Activated CD4-positive, alpha-beta T cell treated with anti-CD3 and anti-CD28 coated beads, Interleukin-2, Interleukin-6, amounts not matched to agents 100 ng/mL and 50 ng/mL, durations not matched to agents 16 hours and 8 hours (primary cell): Measurements from ENCODE around the gene SPINK9.

Source experiments
- DNase-seq: peaks from one replicate; pipeline ENCODE4 v3.0.0-alpha.2; 2020

Gene SPINK9

DNA sequence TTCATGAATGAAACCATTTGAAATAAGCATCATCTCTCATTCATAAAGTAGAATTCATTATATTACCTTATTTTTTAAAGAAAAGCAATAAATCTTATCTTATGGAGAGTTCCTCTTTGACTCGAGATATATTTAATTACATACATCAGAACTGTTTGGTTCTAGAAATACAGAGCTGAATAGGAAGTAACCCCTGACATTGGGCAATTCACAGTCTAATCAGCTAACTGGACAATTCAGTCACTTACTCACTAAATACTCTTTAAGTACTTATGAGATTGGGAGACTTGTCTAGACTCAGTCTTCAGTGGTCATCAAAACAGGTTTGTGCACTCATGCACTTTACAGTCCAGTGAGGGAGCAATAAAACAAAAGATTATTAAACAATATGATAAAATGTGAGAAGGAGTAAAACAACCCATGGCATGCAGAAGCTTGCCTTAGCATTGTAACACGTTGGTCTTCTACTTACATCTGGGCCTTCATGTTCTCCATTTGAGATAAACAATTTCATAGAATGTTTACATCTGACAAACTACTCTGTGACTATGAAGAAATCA lies 36.9 kb downstream of the SPINK9 start:
- DNase-seq, result no peak

DNA sequence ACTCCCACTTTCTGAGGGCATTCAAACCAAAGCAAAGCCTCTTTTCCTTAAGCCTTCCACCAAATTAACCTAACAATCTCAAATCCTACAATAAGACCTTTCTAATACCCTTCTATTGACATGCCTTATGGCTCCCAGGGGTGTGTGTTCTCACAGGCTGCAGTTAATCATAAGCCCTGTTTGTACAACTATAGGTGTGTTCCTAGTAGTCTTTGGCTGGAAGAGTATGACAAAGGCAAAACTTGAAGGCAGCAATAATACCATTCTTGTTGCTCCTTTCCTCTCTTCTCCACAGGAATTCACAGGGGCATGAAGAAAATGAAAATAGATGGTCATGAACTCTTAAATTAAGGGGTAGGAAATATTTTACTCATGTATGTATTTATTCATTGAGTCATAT lies 37.5 kb downstream of the SPINK9 start:
- no peak for DNase-seq

DNA sequence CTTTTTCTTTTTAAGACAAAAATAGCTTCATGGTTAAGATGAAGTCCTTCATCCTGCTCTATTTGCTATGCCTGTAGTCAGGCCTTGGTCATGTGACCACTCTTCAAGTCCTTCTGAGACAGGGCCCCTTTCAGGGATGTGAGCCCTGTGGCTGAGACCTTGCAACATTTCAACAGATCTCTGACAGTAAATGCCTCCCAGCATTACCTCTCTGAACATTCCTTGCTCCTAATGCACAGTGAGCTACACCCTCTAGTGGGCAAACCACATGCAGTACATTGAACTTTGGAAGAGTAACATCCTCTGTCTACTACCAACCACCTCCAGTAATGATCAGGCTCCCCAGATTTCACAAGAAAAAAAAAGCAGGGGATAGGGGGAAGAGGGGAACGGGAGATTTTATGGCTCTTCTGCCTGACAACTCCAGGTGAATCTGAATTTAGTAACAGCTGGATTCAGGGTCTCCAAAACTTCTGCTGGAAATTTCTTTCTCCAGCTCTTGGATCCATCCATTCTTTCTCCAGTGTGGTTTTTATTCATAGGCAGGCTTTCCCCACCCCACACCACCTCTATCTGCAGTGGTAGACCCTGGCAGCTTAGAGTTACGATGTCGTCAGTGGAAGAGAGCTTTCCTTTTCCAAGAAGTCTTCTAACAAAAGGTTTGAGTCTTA lies 39.5 kb downstream of the SPINK9 start:
- peak; percentile 43 for DNase-seq

DNA sequence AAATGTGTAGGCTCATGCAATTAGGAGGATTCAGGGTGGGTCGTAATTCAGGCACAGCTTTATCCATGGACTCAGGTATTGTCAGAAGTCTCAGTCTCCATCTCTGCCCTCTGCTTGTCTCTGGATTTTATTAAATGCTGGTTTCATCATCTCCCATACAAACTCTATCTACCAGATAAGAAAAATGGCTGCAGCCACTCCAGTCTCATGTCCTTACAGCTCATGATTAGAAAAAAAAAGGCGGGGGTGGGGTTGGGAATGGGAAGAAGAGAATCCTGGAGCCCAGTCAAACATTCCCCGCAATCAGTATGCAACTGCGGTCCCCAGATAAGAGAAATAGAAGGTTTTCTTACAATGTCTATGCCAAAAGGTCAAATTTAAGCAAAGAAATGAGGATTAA lies 40.8 kb downstream of the SPINK9 start:
- no peak for DNase-seq

DNA sequence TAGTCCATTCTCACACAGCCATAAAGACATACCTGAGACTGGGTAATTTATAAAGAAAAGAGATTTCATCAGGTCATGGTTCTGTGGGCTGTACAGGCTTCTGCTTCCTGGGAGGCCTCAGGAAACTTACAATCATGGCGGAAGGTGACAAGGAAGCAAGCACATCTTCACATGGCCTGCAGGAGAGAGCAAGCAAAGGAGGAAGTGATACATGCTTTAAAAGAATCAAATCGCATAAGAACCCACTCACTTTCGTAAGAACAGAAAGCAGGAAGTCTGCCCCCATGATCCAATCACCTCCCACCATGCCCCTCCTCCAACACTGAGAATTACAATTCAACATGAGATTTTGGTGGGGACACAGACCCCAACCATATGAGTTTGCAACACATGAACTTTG lies 43.3 kb downstream of the SPINK9 start:
- no peak for DNase-seq

DNA sequence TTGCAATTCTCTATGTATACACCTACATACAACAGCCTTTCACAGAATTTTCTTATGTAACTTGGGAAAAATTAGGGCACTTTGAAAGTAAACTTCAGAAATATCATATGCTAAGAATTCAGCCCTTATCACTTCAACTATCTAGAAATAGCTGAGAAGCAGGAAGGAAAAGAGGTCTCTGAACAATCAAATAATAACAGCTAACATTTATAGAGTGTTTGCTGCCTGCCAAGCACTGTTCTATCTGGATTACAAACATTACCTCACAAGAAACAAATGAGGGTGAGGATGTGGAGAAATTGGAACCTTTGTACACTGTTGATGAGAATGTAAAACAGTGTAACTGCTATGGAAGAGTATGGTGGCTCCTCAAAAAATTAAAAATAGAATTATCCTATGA lies 44.0 kb downstream of the SPINK9 start:
- no peak for DNase-seq

DNA sequence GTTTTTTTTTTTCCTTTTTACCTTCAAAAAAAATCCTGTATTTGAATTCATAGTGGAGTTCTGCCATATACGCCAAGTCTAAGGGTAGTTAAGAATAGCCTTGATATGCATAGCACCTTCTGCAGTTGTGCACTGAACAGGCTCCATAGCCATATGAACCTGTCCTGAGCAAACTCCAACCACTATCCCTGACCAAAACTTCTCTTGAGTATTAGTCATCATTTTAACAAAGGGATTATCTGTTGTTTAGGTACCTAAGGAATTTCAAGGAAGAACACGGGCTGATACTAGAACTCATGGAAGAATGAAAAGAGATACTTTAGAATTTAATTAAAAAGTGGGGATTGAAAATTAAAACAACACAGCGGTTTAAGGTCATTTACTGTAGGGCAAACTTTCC lies 46.5 kb downstream of the SPINK9 start:
- no peak for DNase-seq

DNA sequence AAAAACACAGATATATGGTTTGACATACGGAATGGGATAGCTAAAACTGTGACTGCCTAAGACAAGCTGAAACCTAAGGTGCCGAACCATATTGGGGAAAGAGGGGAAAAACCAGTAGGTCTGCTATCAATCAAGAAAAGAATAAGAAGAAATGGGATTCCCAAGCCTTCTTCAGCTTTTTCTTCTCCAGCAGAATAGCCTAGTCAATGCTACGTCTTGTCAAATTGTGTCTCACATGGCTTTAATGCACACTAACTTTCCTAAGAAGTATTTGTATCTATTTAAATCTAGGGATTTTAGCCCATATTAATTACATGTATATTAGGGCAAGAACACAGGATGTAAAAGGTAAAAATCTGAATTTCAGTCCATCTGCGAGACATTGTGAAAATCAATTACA lies 47.6 kb downstream of the SPINK9 start:
- DNase-seq, result no peak

DNA sequence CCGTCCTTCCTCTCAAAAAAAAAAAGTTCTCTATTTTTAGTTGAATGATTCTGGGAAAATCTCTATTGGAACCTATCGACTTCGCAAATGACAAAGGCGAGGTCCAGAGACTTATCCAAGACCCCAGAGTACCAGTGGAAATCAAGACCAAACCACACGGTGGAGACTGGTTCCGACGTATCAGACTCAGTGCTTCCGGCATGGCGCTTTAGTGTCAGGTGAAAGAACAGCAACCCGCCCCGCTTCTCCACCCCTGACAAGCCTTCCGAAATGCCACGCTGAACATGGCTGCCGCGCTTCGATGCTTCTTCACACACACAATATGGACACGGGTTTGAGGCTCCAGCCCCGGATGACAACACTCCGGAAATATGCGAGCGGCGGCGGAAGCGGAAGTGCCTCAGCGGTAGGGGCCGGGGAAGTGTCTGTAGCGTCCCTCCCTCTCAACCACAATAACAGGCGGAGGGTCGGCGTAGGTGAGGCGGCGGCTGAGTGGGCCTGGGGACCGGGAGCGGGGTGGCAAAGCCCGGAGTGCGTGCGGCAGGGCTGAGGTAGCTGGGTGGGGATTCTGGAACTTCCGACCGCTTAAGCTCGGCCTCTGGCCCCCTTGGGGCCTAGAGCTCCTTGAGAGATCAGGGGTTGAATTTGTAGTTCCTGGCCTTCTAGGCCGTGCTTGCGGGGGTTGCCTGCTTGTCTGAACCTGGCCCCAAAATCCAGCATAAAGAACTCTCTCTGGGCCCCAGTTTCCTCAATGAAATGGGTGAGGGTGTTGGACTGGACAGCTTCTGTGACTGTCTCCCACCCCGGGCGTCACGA lies 48.4 kb downstream of the SPINK9 start, which contains the start of gene FBXO38:
TSS of gene FBXO38 (plus strand) at position 395 of the 816 bp plus-strand sequence. CDS start 10,819 bp downstream, outside the sequence.
- DNase-seq, result peak; percentile 97

DNA sequence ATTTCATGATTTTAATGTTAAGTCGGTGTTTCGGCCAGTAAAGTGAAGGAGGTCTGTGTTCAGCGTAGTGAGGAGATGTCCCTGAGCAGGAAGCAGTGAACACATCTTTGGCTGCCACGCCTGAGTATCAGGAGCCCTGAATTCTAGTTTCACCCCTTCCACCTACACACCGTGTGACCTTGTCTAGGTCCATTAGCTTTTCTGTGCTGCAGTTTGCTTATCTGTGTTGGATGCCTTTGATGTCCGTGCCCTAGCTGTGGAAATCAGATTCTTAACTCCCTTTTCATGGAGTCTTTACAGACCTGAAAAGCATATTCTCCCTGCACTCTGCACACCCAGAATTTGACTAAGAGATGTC lies 49.0 kb downstream of the SPINK9 start:
- no peak for DNase-seq

DNA sequence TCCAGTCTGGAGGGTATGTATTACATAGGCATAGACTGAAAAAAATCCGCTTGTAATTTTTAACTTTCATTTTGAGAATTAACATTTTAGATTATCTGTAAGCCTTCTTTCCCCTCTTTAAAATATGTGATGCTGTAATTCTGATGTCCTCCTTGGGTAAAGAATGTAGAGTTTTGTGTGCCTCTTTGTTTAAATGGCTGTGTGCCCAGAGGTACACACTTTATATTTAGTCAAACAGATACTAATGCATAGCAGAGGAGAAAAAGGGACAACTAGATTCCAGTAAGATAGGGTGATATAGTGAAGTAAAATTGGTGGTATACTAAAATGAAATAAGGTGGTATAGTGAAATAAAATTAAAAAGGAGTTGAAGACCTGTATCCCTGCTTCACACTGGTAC lies 49.7 kb downstream of the SPINK9 start:
- no peak for DNase-seq

DNA sequence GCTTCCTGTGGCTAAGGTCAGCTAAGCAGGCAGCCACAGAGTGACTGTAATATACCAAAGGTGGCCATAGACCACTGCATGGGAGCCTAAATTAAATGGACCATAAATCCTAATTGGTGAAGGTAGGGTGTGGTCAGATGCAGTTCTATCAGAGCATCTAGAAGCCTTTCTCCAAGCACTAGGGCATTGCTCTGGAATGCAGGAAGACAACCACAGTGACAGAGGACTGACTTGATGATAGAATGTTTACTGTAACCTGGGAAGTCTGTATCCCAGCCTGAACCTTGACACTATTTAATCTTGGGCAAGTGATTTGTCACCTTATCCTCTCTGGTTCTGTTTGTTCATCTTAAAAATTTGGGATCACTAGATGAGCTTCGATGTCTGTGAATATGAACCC lies 50.7 kb downstream of the SPINK9 start:
- no peak for DNase-seq

DNA sequence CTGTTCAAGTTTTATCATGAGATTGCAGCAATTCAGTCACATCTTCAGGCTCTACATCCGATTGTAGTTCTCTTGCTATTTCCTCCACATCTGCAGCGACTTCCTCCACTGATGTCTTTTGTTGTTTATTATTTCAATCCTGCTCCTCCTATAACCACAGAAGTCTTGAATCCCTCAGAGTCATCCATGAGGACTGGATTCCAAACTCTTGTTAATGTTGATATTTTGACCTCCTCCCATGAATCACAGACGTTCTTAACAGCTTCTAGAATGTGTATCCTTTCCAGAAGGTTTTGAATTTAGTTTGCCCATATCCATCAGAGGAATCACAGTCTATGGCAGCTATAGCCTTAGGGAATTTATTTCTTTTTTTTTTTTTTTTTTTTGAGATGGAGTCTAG lies 52.0 kb downstream of the SPINK9 start:
- no peak for DNase-seq

DNA sequence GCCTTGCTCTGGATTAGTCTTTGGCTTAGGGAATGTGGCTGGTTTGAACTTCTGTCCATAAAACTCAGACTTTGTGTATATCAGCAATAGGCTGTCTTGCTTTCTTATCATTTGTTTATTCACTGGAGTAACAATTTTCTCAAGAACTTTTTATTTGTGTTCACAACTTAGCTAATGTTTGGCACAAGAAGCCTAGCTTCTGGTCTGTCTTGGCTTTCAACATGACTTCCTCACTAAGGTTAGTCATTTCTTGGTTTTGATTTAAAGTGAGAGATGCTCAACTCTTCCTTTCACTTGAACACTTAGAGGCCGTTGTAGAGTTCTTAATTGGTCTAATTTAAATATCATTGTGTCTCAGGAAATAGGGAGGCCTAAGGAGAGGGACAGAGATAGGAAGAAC lies 53.3 kb downstream of the SPINK9 start:
- DNase-seq, result peak; percentile 72
